NT2/D1 (cell line): ENCODE results near the gene RNASET2.

Source experiments
- DNase-seq: peaks from one replicate; pipeline ENCODE4 v3.0.0-alpha.2; 2011; ENCODE audit warnings: low read depth, low spot score
- H3K27me3 ChIP-seq: 2 replicates; pipeline ENCODE4 v1.6.0; 2011; ENCODE audit warnings: mild to moderate bottlenecking; ENCODE audit not compliant: insufficient read length, insufficient read depth
- H3K36me3 ChIP-seq: 2 replicates; pipeline ENCODE4 v1.6.1; 2011; ENCODE audit warnings: mild to moderate bottlenecking, low read length, mixed read lengths; ENCODE audit not compliant: insufficient read depth, insufficient read length
- H3K4me1 ChIP-seq: 2 replicates; pipeline ENCODE4 v1.5.1; 2011; ENCODE audit not compliant: insufficient read depth, insufficient read length
- H3K4me3 ChIP-seq: 2 replicates; pipeline ENCODE4 v1.5.1; 2011; ENCODE audit warnings: low read depth; ENCODE audit not compliant: insufficient read length
- H3K9ac ChIP-seq: 2 replicates; pipeline ENCODE4 v1.6.0; 2011; ENCODE audit warnings: low read depth; ENCODE audit not compliant: insufficient read length
- H3K9me3 ChIP-seq: 2 replicates; pipeline ENCODE4 v1.5.1; 2011; ENCODE audit warnings: mild to moderate bottlenecking, low read length; ENCODE audit not compliant: insufficient read depth
- SUZ12 ChIP-seq: IDR thresholded peaks from 2 replicates; pipeline ENCODE4 v1.6.1; 2011; ENCODE audit not compliant: insufficient read length, insufficient read depth; ENCODE audit errors: extremely low read depth
- YY1 ChIP-seq: IDR thresholded peaks from 2 replicates; pipeline ENCODE4 v1.6.1; 2011; ENCODE audit not compliant: insufficient read length, insufficient read depth
- ZNF274 ChIP-seq: IDR thresholded peaks from 2 replicates; pipeline ENCODE4 v1.6.1; 2011; ENCODE audit warnings: mild to moderate bottlenecking, low read depth, low read length

The RNASET2 gene

GRCh38 chr6:166966268-166966667 is 9.9 kb upstream of the RNASET2 start:
- no peak for TF ChIP-seq SUZ12
- TF ChIP-seq YY1: no peak
- TF ChIP-seq ZNF274: no peak
- no peak for DNase-seq
- Histone ChIP-seq H3K27me3 (no peaks in the 10 kb centered on the region), H3K4me1 (no peaks in the 10 kb centered on the region), H3K36me3 (peaks cover 6% of the 10 kb centered on the region), H3K9me3 (peaks cover 6% of the 10 kb centered on the region; the same call in 1 of the 2 replicates), H3K4me3 (no peak overlapping the region), H3K9ac (no peak overlapping the region)

GRCh38 chr6:166960609-166960978 is 4.2 kb upstream of the RNASET2 start:
- Histone ChIP-seq H3K36me3 (no peaks in the 10 kb centered on the region), H3K9me3 (no peaks in the 10 kb centered on the region), H3K9ac (no peak overlapping the region), H3K4me3 (no peak overlapping the region), H3K27me3 (peaks cover 10% of the 10 kb centered on the region), H3K4me1 (no peaks in the 10 kb centered on the region)
- TF ChIP-seq YY1: no peak
- TF ChIP-seq SUZ12: no peak
- TF ChIP-seq ZNF274: no peak
- no peak for DNase-seq

GRCh38 chr6:166959911-166960608 is 3.7 kb upstream of the RNASET2 start:
- DNase-seq: no peak
- H3K4me3 ChIP-seq: no peak overlapping the region
- H3K4me1 ChIP-seq: no peaks in the 10 kb centered on the region
- TF ChIP-seq SUZ12 (no peak), ZNF274 (no peak), YY1 (no peak)
- H3K36me3 ChIP-seq: no peaks in the 10 kb centered on the region
- H3K27me3 ChIP-seq: peaks cover 11% of the 10 kb centered on the region
- no peaks in the 10 kb centered on the region for H3K9me3 ChIP-seq
- no peak overlapping the region for H3K9ac ChIP-seq

- no peak overlapping the region for H3K4me3 ChIP-seq
- no peak for TF ChIP-seq SUZ12
- no peak for TF ChIP-seq ZNF274
- no peak for TF ChIP-seq YY1
- H3K27me3 ChIP-seq: peaks cover 11% of the 10 kb centered on the region
- no peaks in the 10 kb centered on the region for H3K4me1 ChIP-seq
- no peaks in the 10 kb centered on the region for H3K9me3 ChIP-seq
- no peak for DNase-seq
- no peak overlapping the region for H3K9ac ChIP-seq
- no peaks in the 10 kb centered on the region for H3K36me3 ChIP-seq
These were observed 2.8 kb upstream of the RNASET2 start for GRCh38 chr6:166958926-166959861.

- Histone ChIP-seq H3K9ac (no peak overlapping the region), H3K4me3 (no peak overlapping the region), H3K36me3 (no peaks in the 10 kb centered on the region), H3K27me3 (peaks cover 11% of the 10 kb centered on the region), H3K4me1 (no peaks in the 10 kb centered on the region), H3K9me3 (no peaks in the 10 kb centered on the region)
- TF ChIP-seq YY1 (no peak), SUZ12 (no peak), ZNF274 (no peak)
- no peak for DNase-seq
These were observed 1.4 kb upstream of the RNASET2 start for GRCh38 chr6:166957805-166958076.

- no peak for DNase-seq
- TF ChIP-seq ZNF274: no peak
- no peak for TF ChIP-seq SUZ12
- TF ChIP-seq YY1: no peak
- no peaks in the 10 kb centered on the region for H3K36me3 ChIP-seq
- H3K27me3 ChIP-seq: peaks cover 11% of the 10 kb centered on the region
- no peaks in the 10 kb centered on the region for H3K4me1 ChIP-seq
- peak overlapping the region; percentile 67 for H3K9ac ChIP-seq
- H3K4me3 ChIP-seq: peak overlapping the region; percentile 67
- 0 out of 2 replicates have a peak, but pooled peaks cover under 1% of the 10 kb centered on the region for H3K9me3 ChIP-seq
These were observed 896 bp upstream of the RNASET2 start for GRCh38 chr6:166957087-166957804.
